Stomach (tissue), 9 donors: ENCODE measurements around the gene AKAP6. TPM values are rescaled to one million over a fixed set of nuclear protein-coding genes. Genes with fewer than 3 reads are reported as not detected.

Experiments used
- DNase-seq, 2 donors: peaks; one replicate each; pipeline versions ENCODE4 v3.0.0 to v3.0.0-alpha.2; 2013 to 2019
- H3K27ac ChIP-seq, 5 donors: fragments of 200-600 bp in 4 of 5; sonication (generic) in 4 of 5; one replicate each; pipeline ENCODE4 v1.5.1; 2013 to 2019; ENCODE audit warnings: mild to moderate bottlenecking in 1 of 5, moderate library complexity in 1 of 5
- H3K27me3 ChIP-seq, 3 donors: fragments of 200-600 bp; sonication (generic); one replicate each; pipeline ENCODE4 v1.5.1; 2017 to 2019; ENCODE audit warnings: mixed run types in 1 of 3
- H3K36me3 ChIP-seq, 4 donors: fragments of 200-600 bp; sonication (generic); 1 replicate in 3 of 4; 2 replicates in 1 of 4; pipeline ENCODE4 v1.5.1; 2016 to 2019
- H3K4me1 ChIP-seq, 4 donors: fragments of 200-600 bp; sonication (generic); one replicate each; pipeline ENCODE4 v1.5.1; 2016 to 2019
- H3K4me3 ChIP-seq, 4 donors: fragments of 200-600 bp; sonication (generic) in 3 of 4; one replicate each; pipeline ENCODE4 v1.5.1; 2016 to 2019; ENCODE audit warnings: mild to moderate bottlenecking in 1 of 4
- H3K9me3 ChIP-seq, 4 donors: fragments of 200-600 bp; sonication (generic); one replicate each; pipeline ENCODE4 v1.5.1; 2016 to 2019
- CTCF ChIP-seq, 7 experiments: fragments of 450-650 bp in 4 of 7; fragments of 200-600 bp in 3 of 7; sonication (generic) in 3 of 7; IDR thresholded peaks; one replicate each; pipeline ENCODE4 v1.5.1; 2016 to 2019; ENCODE audit warnings: antibody characterized with exemption in 7 of 7, control low read depth in 2 of 7, mild to moderate bottlenecking in 1 of 7
- EP300 ChIP-seq: sonication (generic); formaldehyde crosslinking; IDR thresholded peaks from one replicate; pipeline ENCODE4 v1.6.1; 2017; ENCODE audit warnings: antibody characterized with exemption
- POLR2A ChIP-seq, 4 donors: fragments of 450-650 bp; IDR thresholded peaks; one replicate each; pipeline ENCODE4 v1.6.1; 2016; ENCODE audit warnings: antibody characterized with exemption in 4 of 4, control low read depth in 2 of 4, mild to moderate bottlenecking in 1 of 4, moderate library complexity in 1 of 4
- POLR2AphosphoS5 ChIP-seq, 3 donors: sonication (generic); formaldehyde crosslinking; IDR thresholded peaks; one replicate each; pipeline ENCODE4 v1.6.1; 2016; ENCODE audit warnings: antibody characterized with exemption in 3 of 3
- WGBS, 5 donors: extraction: QIAGEN DNeasy Blood & Tissue Kit in 3 of 5; methylation state at CpG; one replicate each; pipeline versions ENCODE4 v1.1.5 to v1.1.7; 2013 to 2018; 5-methylcytosine and 5-hydroxymethylcytosine counted together
- intact Hi-C: fragments of 100-400 bp; cut with DNase I; formaldehyde crosslinking; loops from one replicate; pipeline ENCODE4 v1.15.1; 2023; ENCODE audit warnings: low total_unique reads
- polyA plus RNA-seq, 3 donors: library from polyadenylated mRNA; stranded (reverse); fragments of 200-250 nt; gene quantifications; one replicate each; pipeline ENCODE4 v1.2.3, GENCODE V29; 2013
- total RNA-seq, 5 donors: library from RNA; depleted of rRNA; stranded (reverse); fragments of >200 nt; gene quantifications; one replicate each; pipeline versions ENCODE4 v1.1.0 to v1.2.3, GENCODE V29; 2014 to 2016
- donor health status: healthy with polysubstance abuse.
- donor health status: Bipolar disorder and iron deficiency.
- donor health status: healthy.

AKAP6 gene
- total and polyA plus RNA-seq, 8 donors: 0.15 to 132 (median 3.3) TPM

- Histone ChIP-seq H3K27me3 (no peaks in the 10 kb centered on the region), H3K4me3 (no peak overlapping the region), H3K9me3 (no peaks in the 10 kb centered on the region), H3K4me1 (peaks cover 0 to 9% (median 4%) of the 10 kb centered on the region in 4 donors), H3K27ac (no peak overlapping the region), H3K36me3 (no peaks in the 10 kb centered on the region)
- TF ChIP-seq CTCF (IDR thresholded peaks at IDR 0.05): no peak
- no peak for TF ChIP-seq POLR2A (IDR thresholded peaks at IDR 0.05)
- no peak for TF ChIP-seq POLR2AphosphoS5 (IDR thresholded peaks at IDR 0.05)
- TF ChIP-seq EP300: no peak
- intact Hi-C loops: no loop called here
- DNase-seq: no peak
- 90 to 100% (median 98%) methylated on average over 1 of the region's 1 CpG for WGBS, 5 donors
These were observed 71.4 kb downstream of the AKAP6 start for GRCh38 chr14:32400480-32400879.

GRCh38 chr14:32403021-32403420 lies 73.9 kb downstream of the AKAP6 start:
- Histone ChIP-seq H3K27ac (no peak overlapping the region), H3K27me3 (no peaks in the 10 kb centered on the region), H3K4me3 (no peak overlapping the region), H3K4me1 (peaks cover 0 to 5% (median 2%) of the 10 kb centered on the region in 4 donors), H3K36me3 (no peaks in the 10 kb centered on the region), H3K9me3 (no peaks in the 10 kb centered on the region)
- TF ChIP-seq POLR2A (IDR thresholded peaks at IDR 0.05) (no peak), CTCF (IDR thresholded peaks at IDR 0.05) (no peak), POLR2AphosphoS5 (IDR thresholded peaks at IDR 0.05) (no peak), EP300 (no peak)
- 82 to 93% (median 84%) methylated on average over 3 of the region's 3 CpGs for WGBS, 5 donors
- DNase-seq: no peak
- intact Hi-C loops: no loop called here

GRCh38 chr14:32403688-32404087 lies 74.6 kb downstream of the AKAP6 start:
- Histone ChIP-seq H3K27ac (no peak overlapping the region), H3K36me3 (no peaks in the 10 kb centered on the region), H3K4me1 (no peaks in the 10 kb centered on the region), H3K9me3 (no peaks in the 10 kb centered on the region), H3K27me3 (no peaks in the 10 kb centered on the region), H3K4me3 (no peak overlapping the region)
- no peak for TF ChIP-seq EP300
- no peak for TF ChIP-seq POLR2AphosphoS5 (IDR thresholded peaks at IDR 0.05)
- TF ChIP-seq POLR2A (IDR thresholded peaks at IDR 0.05): no peak
- no peak for TF ChIP-seq CTCF (IDR thresholded peaks at IDR 0.05)
- intact Hi-C loops: no loop called here
- WGBS, 5 donors: 80 to 92% (median 87%) methylated on average over 2 of the region's 2 CpGs
- DNase-seq: no peak

GRCh38 chr14:32404784-32405573 lies 75.9 kb downstream of the AKAP6 start:
- no peaks in the 10 kb centered on the region for H3K4me1 ChIP-seq
- no peaks in the 10 kb centered on the region for H3K9me3 ChIP-seq
- DNase-seq: no peak
- intact Hi-C loops: no loop called here
- no peak overlapping the region for H3K4me3 ChIP-seq
- no peaks in the 10 kb centered on the region for H3K36me3 ChIP-seq
- TF ChIP-seq EP300 (no peak), POLR2A (IDR thresholded peaks at IDR 0.05) (no peak), POLR2AphosphoS5 (IDR thresholded peaks at IDR 0.05) (no peak), CTCF (IDR thresholded peaks at IDR 0.05) (no peak)
- H3K27ac ChIP-seq: no peak overlapping the region
- no peaks in the 10 kb centered on the region for H3K27me3 ChIP-seq
